ENCODE results near the gene SIM1. TPM values are rescaled to one million over a fixed set of nuclear protein-coding genes. Genes with fewer than 3 reads are reported as not detected.

Gene SIM1
- total RNA-seq, 3 donors from 2014 or later = not detected

- H3K4me3 ChIP-seq = no peak overlapping the region
- peaks cover 5% of the 10 kb centered on the region for H3K4me1 ChIP-seq (ENCODE audit: low read depth)
- H3K9me3 ChIP-seq = no peaks in the 10 kb centered on the region
- intact Hi-C loops (cut with DNase I, micrococcal nuclease) = no loop called here
- no peaks in the 10 kb centered on the region for H3K36me3 ChIP-seq (ENCODE audit: low read depth)
- DNase-seq = no peak
- TF ChIP-seq CTCF (IDR thresholded peaks at IDR 0.05) = no peak
- no peak for ATAC-seq
Measured at GRCh38 chr6:100456141-100456907, 8.4 kb downstream of the SIM1 start.

GRCh38 chr6:100455230-100456124 lies 9.2 kb downstream of the SIM1 start:
- Histone ChIP-seq H3K4me3 (no peak overlapping the region), H3K9me3 (no peaks in the 10 kb centered on the region), H3K36me3 (ENCODE audit: low read depth) (no peaks in the 10 kb centered on the region), H3K4me1 (ENCODE audit: low read depth) (peaks cover 5% of the 10 kb centered on the region)
- ATAC-seq = peak; percentile 93
- TF ChIP-seq CTCF (IDR thresholded peaks at IDR 0.05) = no peak
- intact Hi-C loops (cut with DNase I, micrococcal nuclease) = no loop called here
- DNase-seq = peak in 1 of 3 donors; percentile 63

GRCh38 chr6:100454551-100455229 lies 10.0 kb downstream of the SIM1 start:
- Histone ChIP-seq H3K36me3 (ENCODE audit: low read depth) (no peaks in the 10 kb centered on the region), H3K9me3 (no peaks in the 10 kb centered on the region), H3K4me3 (no peak overlapping the region), H3K4me1 (ENCODE audit: low read depth) (peaks cover 5% of the 10 kb centered on the region)
- ATAC-seq = no peak
- no peak for DNase-seq
- intact Hi-C loops (cut with DNase I, micrococcal nuclease) = no loop called here
- no peak for TF ChIP-seq CTCF (IDR thresholded peaks at IDR 0.05)

GRCh38 chr6:100453701-100454521 lies 10.8 kb downstream of the SIM1 start:
- Histone ChIP-seq H3K4me1 (ENCODE audit: low read depth) (peaks cover 5% of the 10 kb centered on the region), H3K4me3 (no peak overlapping the region), H3K9me3 (no peaks in the 10 kb centered on the region), H3K36me3 (ENCODE audit: low read depth) (no peaks in the 10 kb centered on the region)
- TF ChIP-seq CTCF (IDR thresholded peaks at IDR 0.05) = no peak
- no peak for DNase-seq
- ATAC-seq = no peak
- intact Hi-C loops (cut with DNase I, micrococcal nuclease) = no loop called here

GRCh38 chr6:100452998-100453397 lies 11.7 kb downstream of the SIM1 start:
- intact Hi-C loops (cut with DNase I, micrococcal nuclease) = no loop called here
- Histone ChIP-seq H3K9me3 (no peaks in the 10 kb centered on the region), H3K36me3 (ENCODE audit: low read depth) (no peaks in the 10 kb centered on the region), H3K4me3 (no peak overlapping the region), H3K4me1 (ENCODE audit: low read depth) (peaks cover under 1% of the 10 kb centered on the region)
- ATAC-seq (no peak), DNase-seq (no peak)
- no peak for TF ChIP-seq CTCF (IDR thresholded peaks at IDR 0.05)

Data from mucosa of descending colon (tissue), 3 donors.